Glutamatergic neuron (in vitro differentiated cells): ENCODE results near the gene HOXA13. TPM values are rescaled to one million over a fixed set of nuclear protein-coding genes. Genes with fewer than 3 reads are reported as not detected.

Source experiments
- DNase-seq: peaks from one replicate; pipeline ENCODE4 v3.0.0; 2022
- H3K27ac Mint-ChIP-seq: one replicate; pipeline ENCODE4 v1.8.0; 2020; ENCODE audit warnings: mild to moderate bottlenecking, mixed read lengths, inconsistent platforms; ENCODE audit not compliant: unreplicated experiment
- H3K27me3 Mint-ChIP-seq: one replicate; pipeline ENCODE4 v1.8.0; 2020; ENCODE audit warnings: mild to moderate bottlenecking, moderate library complexity, mixed read lengths, inconsistent platforms; ENCODE audit not compliant: unreplicated experiment
- H3K36me3 Mint-ChIP-seq: one replicate; pipeline ENCODE4 v1.8.0; 2020; ENCODE audit warnings: mild to moderate bottlenecking, mixed read lengths, inconsistent platforms; ENCODE audit not compliant: unreplicated experiment
- H3K4me1 Mint-ChIP-seq: one replicate; pipeline ENCODE4 v1.8.0; 2020; ENCODE audit warnings: mild to moderate bottlenecking, low read depth, mixed read lengths, inconsistent platforms; ENCODE audit not compliant: unreplicated experiment
- H3K4me3 Mint-ChIP-seq: one replicate; pipeline ENCODE4 v1.8.0; 2020; ENCODE audit warnings: mild to moderate bottlenecking, mixed read lengths, inconsistent platforms; ENCODE audit not compliant: unreplicated experiment
- H3K9me3 Mint-ChIP-seq: one replicate; pipeline ENCODE4 v1.8.0; 2020; ENCODE audit warnings: mild to moderate bottlenecking, moderate library complexity, mixed read lengths, inconsistent platforms; ENCODE audit not compliant: unreplicated experiment
- long read RNA-seq: library from polyadenylated mRNA; unstranded; transcript quantifications from one replicate; pipeline ENCODE4 v2.0.0, GENCODE V29; 2020; ENCODE audit not compliant: unreplicated experiment
- total RNA-seq: library from RNA; stranded (reverse); fragmentation: NEBNext Ultra II Directional; extraction: Animal tissue kit (Norgen Biotek cat#: 25700); gene quantifications from one replicate; pipeline ENCODE4 v1.2.1, GENCODE V29; 2021; ENCODE audit not compliant: unreplicated experiment
- TF ChIP-seq, protein P1 (sequence below): fragments of 200-600 bp; sonication (generic); IDR thresholded peaks from one replicate; pipeline ENCODE4 v1.5.0; 2021; ENCODE audit not compliant: partially characterized antibody, unreplicated experiment

HOXA13 gene
- not detected for total RNA-seq
- long read RNA-seq, result 0 reads

DNA sequence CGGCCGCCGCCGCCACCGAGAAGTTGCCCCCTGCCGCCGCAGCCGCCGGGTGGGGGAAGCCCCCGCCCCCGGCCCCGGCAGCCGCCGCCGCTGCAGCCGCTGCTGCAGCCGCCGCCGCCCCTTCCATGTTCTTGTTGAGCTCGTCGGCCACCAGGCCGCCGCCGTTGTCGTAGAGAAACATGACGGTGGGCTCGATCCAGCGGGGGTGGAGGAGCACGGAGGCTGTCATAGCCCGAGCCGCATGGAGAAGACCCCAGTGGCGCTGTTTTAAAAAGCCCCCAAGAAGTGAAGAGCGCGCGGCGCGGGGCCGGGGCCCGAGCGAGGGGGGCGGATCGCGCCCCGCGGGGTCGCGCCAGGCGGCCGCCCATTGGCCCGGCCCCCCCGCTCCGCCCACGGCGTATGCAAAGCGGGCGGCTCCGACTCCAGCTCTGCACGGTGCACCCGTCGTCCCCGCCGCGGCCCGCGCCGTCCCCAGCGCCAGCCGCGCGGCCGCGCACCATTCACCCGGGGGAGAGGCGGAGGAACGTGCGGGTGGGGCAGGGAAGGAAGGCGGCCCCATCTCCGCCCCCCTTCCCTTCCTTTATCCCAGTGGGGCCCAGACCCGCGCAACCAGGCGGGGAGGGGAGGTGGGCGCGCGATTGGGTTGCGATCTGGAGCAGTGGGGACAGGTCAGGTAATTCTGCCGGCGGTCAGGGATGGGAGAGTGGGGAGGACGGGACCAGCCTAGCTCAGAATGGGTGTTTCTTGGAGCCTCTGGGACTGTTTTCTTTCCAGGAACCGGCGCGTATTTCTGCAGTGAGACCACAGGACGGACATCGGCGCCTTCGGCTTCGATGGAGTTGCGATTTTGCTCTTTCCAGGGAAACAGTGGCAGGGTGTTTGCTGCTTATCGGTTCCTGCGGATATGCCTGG lies at the start of gene HOXA13:
HOXA13 (minus strand) TSS at position 243 of the 912 bp plus-strand sequence; CDS start at position 229, 14 bp downstream.
- H3K4me1 Mint-ChIP-seq, result peaks cover 3% of the 10 kb centered on the region
- H3K27me3 Mint-ChIP-seq, result peaks cover 53% of the 10 kb centered on the region
- TF ChIP-seq, protein P1, sequence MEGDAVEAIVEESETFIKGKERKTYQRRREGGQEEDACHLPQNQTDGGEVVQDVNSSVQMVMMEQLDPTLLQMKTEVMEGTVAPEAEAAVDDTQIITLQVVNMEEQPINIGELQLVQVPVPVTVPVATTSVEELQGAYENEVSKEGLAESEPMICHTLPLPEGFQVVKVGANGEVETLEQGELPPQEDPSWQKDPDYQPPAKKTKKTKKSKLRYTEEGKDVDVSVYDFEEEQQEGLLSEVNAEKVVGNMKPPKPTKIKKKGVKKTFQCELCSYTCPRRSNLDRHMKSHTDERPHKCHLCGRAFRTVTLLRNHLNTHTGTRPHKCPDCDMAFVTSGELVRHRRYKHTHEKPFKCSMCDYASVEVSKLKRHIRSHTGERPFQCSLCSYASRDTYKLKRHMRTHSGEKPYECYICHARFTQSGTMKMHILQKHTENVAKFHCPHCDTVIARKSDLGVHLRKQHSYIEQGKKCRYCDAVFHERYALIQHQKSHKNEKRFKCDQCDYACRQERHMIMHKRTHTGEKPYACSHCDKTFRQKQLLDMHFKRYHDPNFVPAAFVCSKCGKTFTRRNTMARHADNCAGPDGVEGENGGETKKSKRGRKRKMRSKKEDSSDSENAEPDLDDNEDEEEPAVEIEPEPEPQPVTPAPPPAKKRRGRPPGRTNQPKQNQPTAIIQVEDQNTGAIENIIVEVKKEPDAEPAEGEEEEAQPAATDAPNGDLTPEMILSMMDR, result no peak
- no peaks in the 10 kb centered on the region for H3K36me3 Mint-ChIP-seq
- peaks cover 17% of the 10 kb centered on the region for H3K9me3 Mint-ChIP-seq
- peak within 1 kb of the TSS; percentile 88 for H3K4me3 Mint-ChIP-seq
- H3K27ac Mint-ChIP-seq, result no peak within 1 kb of the TSS
- peak; percentile 64 for DNase-seq

DNA sequence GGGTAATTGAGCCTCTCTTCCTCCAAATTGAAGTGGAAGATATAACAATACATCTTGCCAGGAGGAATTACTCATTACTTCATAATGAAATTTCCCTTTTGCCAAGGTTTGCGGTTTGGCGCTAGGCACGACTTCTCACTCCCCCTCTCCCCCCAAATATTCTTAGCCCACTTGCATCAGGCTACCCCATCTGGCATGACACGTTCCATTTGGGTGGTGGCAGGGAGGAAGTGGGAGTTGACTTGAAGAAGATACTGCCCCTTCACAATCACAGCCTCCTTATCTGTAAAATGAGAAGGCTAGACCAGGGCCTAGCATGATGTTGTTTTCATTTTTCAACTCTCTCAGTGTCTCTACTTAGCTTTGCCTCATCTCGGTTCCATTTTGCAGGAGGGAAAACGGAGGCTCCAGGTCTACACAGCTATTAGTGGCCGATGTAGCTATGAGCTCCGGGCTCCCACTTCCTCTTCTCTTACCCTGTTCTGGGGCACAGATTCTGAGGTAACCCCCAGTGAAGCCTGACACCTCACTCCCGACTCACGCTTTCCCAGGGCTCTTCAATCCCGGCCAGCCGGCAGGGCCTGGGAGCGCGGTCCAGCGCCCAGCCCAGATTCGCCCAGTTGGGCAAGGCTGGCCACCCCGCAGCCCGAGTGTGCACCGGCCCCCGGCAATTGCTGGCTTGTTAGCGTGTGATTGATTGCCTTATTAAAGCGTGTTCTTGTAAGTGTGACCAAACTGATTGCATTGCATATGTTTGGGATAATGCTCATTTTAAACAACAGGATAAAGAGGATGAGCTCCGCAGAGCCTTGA lies 49.2 kb upstream of the HOXA13 start:
- no peak for DNase-seq
- TF ChIP-seq, protein P1, result no peak
- H3K27me3 Mint-ChIP-seq, result peaks cover 50% of the 10 kb centered on the region
- H3K36me3 Mint-ChIP-seq, result no peaks in the 10 kb centered on the region
- H3K9me3 Mint-ChIP-seq, result peaks cover 15% of the 10 kb centered on the region
- H3K4me3 Mint-ChIP-seq, result peak overlapping the region; percentile 44
- peaks cover 23% of the 10 kb centered on the region for H3K4me1 Mint-ChIP-seq
- no peak overlapping the region for H3K27ac Mint-ChIP-seq

DNA sequence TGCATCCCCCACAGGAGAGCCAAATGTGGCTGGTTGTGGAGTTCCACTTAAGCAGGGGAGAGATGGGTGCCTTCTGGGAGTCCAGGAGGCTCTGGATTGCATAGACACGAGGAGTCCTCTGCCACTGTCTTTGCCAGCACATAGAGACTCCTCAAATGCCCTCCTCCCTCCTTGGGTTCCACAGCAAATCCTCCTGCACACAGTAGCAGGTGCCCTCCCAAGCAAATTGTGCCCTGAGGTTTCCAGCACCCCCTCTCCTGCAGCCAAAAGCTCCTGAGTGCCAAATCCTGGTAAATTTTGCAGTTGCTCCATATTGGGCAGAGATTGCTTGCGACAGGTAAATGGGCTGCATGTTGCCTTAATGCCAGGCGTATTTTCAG lies 48.5 kb upstream of the HOXA13 start:
- Mint-ChIP-seq H3K27ac (no peak overlapping the region), H3K4me1 (peaks cover 27% of the 10 kb centered on the region), H3K27me3 (peaks cover 47% of the 10 kb centered on the region), H3K9me3 (peaks cover 14% of the 10 kb centered on the region), H3K36me3 (no peaks in the 10 kb centered on the region), H3K4me3 (no peak overlapping the region)
- TF ChIP-seq, protein P1, result no peak
- no peak for DNase-seq

DNA sequence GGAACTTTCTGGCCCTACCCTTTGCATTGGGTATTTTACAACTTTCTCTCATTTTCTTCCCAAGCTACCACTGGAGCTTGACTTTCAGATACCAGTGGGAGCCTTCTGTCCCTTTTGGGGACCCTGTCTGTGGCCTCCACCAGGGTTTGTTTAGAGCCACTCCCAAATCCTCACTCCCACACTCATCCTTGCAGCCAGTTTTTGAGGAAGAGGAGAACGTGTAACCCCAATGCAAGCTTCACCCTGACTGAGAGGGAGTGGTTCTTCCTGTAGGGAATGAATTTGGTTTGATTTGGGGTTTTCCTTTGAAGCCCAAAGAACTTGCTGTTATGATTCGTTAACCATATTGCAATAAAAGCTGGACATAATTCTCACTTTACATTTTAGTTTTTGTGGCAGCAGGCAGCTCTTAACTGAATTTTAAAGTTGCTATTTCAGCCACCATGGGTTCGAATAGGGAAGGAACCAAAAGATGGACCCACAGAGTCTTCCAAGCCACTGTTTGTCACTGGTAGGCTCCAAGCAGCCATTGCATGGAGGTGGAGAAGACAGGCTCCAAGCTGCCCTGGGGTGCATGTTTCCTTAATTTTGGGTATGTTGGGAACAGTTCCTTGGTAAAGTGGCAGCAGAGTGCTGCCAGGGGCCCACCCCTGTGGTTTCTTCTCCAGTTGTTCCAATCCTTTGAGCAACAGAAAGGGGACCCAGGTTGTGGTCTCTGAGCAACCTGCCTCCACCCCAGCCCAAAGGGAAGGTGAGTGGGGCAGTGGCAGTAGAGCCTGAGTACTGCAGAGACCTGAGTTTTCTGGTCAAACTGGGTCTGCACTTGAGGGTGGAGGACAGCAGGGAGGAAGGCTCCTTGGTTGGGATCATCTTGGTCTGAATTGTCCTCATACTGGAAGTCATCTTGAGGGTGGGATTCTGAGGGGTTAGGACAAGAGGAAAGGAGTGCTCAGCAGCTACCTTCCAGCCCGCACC lies 47.8 kb upstream of the HOXA13 start:
- H3K27ac Mint-ChIP-seq, result no peak overlapping the region
- TF ChIP-seq, protein P1, result no peak
- H3K36me3 Mint-ChIP-seq, result no peaks in the 10 kb centered on the region
- H3K4me3 Mint-ChIP-seq, result peak overlapping the region; percentile 14
- peaks cover 14% of the 10 kb centered on the region for H3K9me3 Mint-ChIP-seq
- H3K27me3 Mint-ChIP-seq, result peaks cover 43% of the 10 kb centered on the region
- no peak for DNase-seq
- H3K4me1 Mint-ChIP-seq, result peaks cover 25% of the 10 kb centered on the region
